Stomach (tissue), 4 donors: ENCODE results near the gene NKPD1.

ENCODE experiments used
- CTCF ChIP-seq, 7 experiments: fragments of 450-650 bp in 4 of 7; fragments of 200-600 bp in 3 of 7; sonication (generic) in 3 of 7; IDR thresholded peaks; one replicate each; pipeline ENCODE4 v1.5.1; 2016 to 2019; ENCODE audit warnings: antibody characterized with exemption in 7 of 7, control low read depth in 2 of 7, mild to moderate bottlenecking in 1 of 7
- EP300 ChIP-seq: sonication (generic); formaldehyde crosslinking; IDR thresholded peaks from one replicate; pipeline ENCODE4 v1.6.1; 2017; ENCODE audit warnings: antibody characterized with exemption
- POLR2A ChIP-seq, 4 donors: fragments of 450-650 bp; IDR thresholded peaks; one replicate each; pipeline ENCODE4 v1.6.1; 2016; ENCODE audit warnings: antibody characterized with exemption in 4 of 4, control low read depth in 2 of 4, mild to moderate bottlenecking in 1 of 4, moderate library complexity in 1 of 4
- POLR2AphosphoS5 ChIP-seq, 3 donors: sonication (generic); formaldehyde crosslinking; IDR thresholded peaks; one replicate each; pipeline ENCODE4 v1.6.1; 2016; ENCODE audit warnings: antibody characterized with exemption in 3 of 3

- TF ChIP-seq CTCF (IDR thresholded peaks at IDR 0.05) = no peak
- TF ChIP-seq POLR2A (IDR thresholded peaks at IDR 0.05) = no peak
- TF ChIP-seq POLR2AphosphoS5 (IDR thresholded peaks at IDR 0.05) = no peak
- no peak for TF ChIP-seq EP300
Observed at GRCh38 chr19:45126654-45127053, 34.1 kb downstream of the NKPD1 start.
